IPS DF 4.7 (cell line): Measurements from ENCODE around the gene ISOC2.
"Not testable (repeated sequence)": the region's sequence is repeated elsewhere in the genome, so short reads cannot be mapped to it uniquely, and the experiment has no call there.

Experiments
- DNase-seq: peaks from one replicate; pipeline ENCODE4 v3.0.0-alpha.2; 2013; ENCODE audit warnings: low spot score; ENCODE audit errors: extremely low read depth

The ISOC2 gene

DNA sequence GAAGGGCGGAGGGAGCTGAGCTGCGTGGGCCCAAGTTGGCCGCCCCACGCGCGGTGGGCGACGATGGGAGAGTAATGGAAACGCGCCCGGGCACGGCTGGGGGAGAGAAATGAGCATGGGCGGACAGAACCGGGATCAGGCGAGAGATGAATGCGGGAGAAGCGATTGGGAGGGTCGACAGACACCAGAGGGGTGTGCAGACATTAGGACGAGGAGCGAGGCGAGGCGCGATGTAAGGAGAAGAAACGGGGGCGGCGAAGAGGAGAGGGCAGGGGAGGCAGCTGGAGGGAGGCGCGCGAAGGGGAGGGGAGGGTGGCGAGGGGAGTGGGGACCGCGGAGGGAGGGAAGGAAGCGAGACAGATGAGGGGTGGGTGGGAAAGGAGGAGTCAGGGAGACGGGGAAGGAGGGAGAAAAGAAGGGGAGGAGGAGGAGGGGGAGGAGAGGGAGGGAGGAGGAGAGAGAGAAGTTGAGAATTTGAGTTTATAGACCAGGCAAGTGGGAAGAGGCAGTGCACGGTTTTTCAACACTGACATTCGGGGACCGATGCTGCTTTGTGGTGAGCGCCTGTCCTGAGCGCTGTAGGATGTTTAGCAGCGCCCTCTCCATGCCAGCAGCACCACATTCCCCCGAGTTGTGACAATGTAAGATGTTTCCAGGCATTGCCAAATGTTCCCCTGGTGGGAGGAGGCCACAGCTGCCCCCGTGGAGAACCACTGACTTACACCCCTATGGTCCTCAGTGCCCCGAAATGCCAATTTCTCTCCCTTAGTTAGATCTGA lies 18.2 kb downstream of the ISOC2 start, which contains the start of gene SHISA7:
TSS of gene SHISA7 (minus strand) at position 256 of the 779 bp plus-strand sequence. CDS start 437 bp downstream, outside the sequence.
- no peak for DNase-seq

GRCh38 chr19:55442372-55442961 lies 19.0 kb downstream of the ISOC2 start:
- no peak for DNase-seq

- no peak for DNase-seq
These were observed 19.6 kb downstream of the ISOC2 start for GRCh38 chr19:55441692-55442321.

DNA sequence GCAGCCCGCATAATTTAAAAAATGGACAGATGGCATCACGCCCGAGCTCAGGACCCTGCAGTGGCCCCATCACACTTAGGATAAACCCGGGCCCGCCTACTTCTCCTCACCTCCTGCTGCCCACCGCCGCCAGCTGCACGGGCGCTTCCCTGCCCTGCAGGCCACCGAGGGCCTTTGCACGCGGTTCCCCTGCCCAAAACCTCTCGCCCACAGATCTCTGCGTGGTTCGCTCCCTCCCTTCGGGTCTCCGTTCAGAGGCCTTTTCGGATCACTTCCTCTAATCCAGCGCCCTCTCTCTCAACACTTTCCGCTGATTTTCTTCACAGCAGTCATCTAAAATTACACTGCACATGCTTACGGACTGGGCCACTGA lies 20.1 kb downstream of the ISOC2 start:
- DNase-seq, result no peak

DNA sequence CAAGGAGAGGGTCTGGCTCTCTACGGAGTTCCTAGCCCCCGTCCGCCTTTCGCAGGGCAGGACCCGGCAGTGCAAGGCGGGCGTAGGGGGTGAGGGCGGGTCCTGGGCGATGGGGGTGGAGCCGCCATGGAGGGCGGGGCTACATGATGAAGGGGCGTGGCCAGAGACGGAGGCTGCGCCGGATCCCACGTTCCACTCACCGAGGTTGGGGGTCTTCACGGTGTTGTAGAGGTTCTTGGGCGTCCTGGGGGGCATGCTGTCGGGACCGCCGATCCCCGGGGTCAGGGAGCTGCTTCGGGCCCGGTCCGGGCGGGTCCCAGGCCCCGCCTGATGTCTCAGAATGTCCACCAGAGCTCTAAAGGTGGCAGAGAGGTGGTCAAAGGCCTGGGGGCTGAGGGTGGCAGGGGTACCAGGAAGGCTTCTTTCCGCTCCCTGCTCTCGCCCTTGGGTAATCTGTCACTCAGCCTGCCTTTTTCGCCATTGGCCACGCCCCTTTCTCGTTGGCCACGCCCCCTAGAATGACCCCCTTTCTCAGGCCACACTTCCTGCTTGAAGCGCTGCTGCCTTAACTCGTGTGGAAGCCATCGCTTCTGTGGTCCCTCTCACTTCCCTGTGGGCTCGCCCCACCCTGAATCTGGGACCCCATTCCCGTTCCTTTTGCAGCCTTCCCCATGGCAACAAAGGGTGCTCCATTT lies 20.9 kb downstream of the ISOC2 start:
- no peak for DNase-seq

DNA sequence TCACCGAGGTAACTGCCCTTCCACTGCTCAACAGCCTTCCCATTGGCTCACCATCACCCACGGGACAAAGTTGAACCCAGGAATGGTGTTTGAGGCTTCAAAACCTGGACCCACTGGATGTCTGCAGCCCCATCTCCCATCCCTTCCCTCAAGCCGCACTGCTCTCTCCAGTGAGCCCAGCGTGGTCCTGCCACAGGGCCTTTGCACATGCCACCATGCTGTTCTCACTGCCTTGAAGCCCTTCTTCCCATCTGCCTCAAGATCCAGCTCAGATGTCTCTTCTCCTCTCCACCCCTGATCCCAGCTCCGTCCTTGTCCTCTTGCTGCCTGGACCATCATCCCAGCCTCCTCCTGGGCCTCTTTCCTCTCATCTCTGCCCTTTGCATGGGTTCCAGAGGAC lies 22.4 kb downstream of the ISOC2 start:
- no peak for DNase-seq

GRCh38 chr19:55437410-55437809 lies 24.0 kb downstream of the ISOC2 start:
- DNase-seq, result no peak

GRCh38 chr19:55436847-55437246 lies 24.6 kb downstream of the ISOC2 start:
- no peak for DNase-seq

- DNase-seq, result no peak
These were observed 26.4 kb downstream of the ISOC2 start for GRCh38 chr19:55435020-55435419.

DNA sequence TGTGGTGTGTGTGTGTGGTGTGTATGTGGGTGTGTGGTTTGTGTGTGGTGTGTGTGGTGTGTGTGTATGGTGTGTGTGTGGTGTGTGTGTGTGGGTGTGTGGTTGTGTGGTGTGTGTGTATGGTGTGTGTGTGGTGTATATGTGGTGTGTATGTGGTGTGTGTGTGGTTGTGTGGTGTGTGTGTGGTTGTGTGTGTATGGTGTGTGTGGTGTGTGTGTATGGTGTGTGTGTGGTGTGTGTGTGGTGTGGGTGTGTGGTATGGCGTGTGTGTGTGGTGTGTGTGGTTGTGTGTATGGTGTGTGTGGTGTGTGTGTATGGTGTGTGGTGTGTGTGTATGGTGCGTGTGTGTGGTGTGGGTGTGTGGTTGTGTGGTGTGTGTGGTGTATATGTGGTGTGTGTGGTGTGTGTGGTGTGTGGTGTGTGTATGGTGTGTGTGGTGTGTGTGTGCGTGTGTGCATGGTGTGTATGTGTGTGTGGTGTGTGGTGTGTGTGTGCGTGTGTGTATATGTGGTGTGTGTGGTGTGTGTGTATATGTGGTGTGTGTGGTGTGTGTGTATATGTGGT lies 27.0 kb downstream of the ISOC2 start:
- DNase-seq, result no peak

DNA sequence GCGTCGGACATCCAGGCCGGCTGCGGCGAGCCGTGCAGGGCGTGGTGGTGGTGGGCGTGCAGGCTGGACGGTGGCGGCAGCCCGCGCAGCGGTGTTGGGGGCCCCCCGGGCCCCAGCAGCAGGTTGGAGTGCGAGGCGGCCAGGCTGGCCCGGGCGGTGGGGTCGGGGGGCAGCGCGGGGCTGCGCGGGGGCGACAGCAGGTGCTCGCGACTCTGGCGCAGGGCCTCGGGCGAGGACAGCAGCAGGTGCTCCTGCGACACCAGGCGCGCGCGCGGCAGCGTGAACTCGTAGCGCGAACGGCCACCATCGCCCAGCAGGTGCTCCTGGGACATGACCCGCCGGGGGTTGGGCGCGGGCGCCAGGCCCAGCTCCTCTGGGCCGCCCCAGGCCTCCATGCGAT lies 28.1 kb downstream of the ISOC2 start:
- DNase-seq, result no peak

GRCh38 chr19:55432241-55432959 lies 29.0 kb downstream of the ISOC2 start:
- DNase-seq, result no peak

- no peak for DNase-seq
These were observed 30.3 kb downstream of the ISOC2 start for GRCh38 chr19:55431183-55431582.

DNA sequence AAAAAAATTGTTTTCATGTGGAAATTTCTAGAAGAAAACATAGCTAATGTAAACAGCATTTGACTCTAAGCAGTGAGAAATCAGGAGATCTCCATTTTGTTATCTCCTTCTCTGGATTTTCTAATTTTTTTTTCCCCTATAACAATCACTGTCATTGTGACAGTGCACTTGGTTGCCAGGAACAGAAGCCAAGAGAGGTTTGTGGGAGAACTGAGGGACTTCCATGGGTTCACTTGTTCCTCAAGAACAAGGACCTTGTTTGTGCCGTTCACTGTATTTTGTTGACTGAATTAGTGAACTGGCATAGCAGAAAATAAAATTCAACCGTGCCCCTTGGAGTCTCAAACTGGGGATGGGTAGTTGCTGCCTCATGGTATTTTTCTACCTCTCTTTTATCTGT lies 35.4 kb downstream of the ISOC2 start:
- DNase-seq, result no peak

- no peak for DNase-seq
These were observed 36.9 kb downstream of the ISOC2 start for GRCh38 chr19:55424518-55424917.

GRCh38 chr19:55423225-55424005 lies 38.0 kb downstream of the ISOC2 start:
- no peak for DNase-seq

GRCh38 chr19:55421281-55421680 lies 40.2 kb downstream of the ISOC2 start:
- not testable (repeated sequence) for DNase-seq

DNA sequence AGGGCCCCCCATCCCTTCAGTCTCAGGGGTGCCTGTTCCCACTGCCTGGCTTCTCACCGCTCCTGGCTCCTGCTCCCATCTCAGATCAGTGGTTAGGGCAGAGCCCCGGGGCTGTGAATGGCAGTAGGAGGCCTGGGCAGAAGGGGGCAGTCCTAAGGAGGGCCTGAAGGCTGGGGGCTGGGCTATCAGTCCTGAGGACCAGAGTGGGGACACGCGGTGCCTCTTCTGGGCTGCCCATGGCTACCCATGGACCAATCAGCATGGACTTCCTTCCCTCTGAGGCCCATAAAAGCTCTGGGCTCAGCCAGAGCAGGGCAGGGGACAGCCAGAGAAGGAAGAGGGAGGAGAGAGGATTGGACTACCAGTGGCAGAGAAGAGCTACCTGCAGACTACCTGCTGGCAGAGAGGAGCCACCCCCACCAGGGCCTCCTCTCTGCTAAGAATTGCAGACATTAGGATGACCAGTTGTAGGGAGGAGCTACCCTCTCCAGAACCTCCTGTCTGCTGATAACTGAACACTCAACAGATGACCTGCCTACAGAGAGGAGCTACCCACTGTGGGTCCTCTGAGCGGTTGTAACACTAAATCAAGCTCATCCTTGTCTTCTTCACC lies 41.7 kb downstream of the ISOC2 start:
- no peak for DNase-seq

GRCh38 chr19:55419103-55419502 lies 42.3 kb downstream of the ISOC2 start:
- no peak for DNase-seq

DNA sequence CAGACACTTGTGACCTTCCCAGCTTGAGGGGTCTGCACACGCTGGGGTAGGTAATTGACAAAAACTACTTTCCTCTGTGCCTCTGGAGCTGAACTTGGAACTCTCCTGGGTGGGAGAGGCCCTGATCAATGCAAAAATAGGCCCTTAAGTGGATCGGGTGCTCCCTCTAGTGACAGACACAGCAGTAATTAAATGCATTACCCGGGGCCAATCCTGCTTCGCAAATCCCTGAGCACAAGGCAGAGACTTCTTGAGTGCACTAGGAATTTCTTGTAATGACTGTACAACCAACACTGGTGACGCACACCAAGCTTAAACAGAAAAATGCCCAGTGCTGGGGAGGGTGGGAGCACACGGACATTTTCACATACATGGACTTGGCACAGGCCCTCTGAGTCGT lies 43.3 kb downstream of the ISOC2 start:
- no peak for DNase-seq
